ENCODE data around the gene IFNA21.
"Not testable (repeated sequence)": the region's sequence is repeated elsewhere in the genome, so short reads cannot be mapped to it uniquely, and the experiment has no call there.

The IFNA21 gene

GRCh38 chr9:21166560-21166959 lies at the start of gene IFNA21:
IFNA21 (minus strand) TSS chr9:21166660; CDS start chr9:21166612, 48 bp downstream.
- not testable (repeated sequence) for DNase-seq

GRCh38 chr9:21213411-21214326 lies 47.2 kb upstream of the IFNA21 start:
- not testable (repeated sequence) for DNase-seq

- not testable (repeated sequence) for DNase-seq
Measured at GRCh38 chr9:21212160-21212559, 45.7 kb upstream of the IFNA21 start.

DNA sequence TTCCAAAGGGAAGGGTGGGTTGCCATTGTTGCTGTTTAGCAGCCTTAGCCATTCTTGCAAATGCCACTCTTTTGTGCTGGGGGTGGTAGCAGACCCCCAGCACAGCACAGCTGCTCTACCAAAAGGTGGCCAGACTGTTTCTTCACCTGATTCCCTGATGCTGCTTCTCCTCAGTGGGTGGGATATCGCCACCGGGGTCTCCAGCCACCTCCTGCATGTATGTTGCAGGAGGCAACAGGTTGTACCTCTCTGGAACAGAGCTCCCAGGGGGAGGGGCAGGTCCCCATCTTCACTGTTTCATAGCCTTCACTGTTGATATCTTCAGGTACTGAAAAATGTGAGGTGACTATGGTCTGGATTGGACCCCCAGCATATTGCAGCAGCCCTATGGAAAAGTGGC lies 44.3 kb upstream of the IFNA21 start:
- DNase-seq: not testable (repeated sequence)

- no peak for DNase-seq
Measured at GRCh38 chr9:21210311-21210710, 43.9 kb upstream of the IFNA21 start.

- not testable (repeated sequence) for DNase-seq
Measured at GRCh38 chr9:21207043-21207442, 40.6 kb upstream of the IFNA21 start, which contains the start of gene IFNA10. IFNA10 (minus strand) TSS chr9:21207143; CDS start chr9:21207097, 46 bp downstream.

GRCh38 chr9:21205204-21205603 lies 38.7 kb upstream of the IFNA21 start:
- no peak for DNase-seq

GRCh38 chr9:21202105-21202504 lies 35.6 kb upstream of the IFNA21 start, which contains the start of gene IFNA7:
IFNA7 (minus strand) TSS chr9:21202205; CDS start chr9:21202165, 40 bp downstream.
- not testable (repeated sequence) for DNase-seq

GRCh38 chr9:21194867-21195776 lies 28.7 kb upstream of the IFNA21 start:
- peak; percentile 17 for DNase-seq

- DNase-seq: not testable (repeated sequence)
Measured at GRCh38 chr9:21187487-21187886, 21.0 kb upstream of the IFNA21 start, which contains the start of gene IFNA4. IFNA4 (minus strand) TSS chr9:21187587; CDS start chr9:21187531, 56 bp downstream.

- not testable (repeated sequence) for DNase-seq
Measured at GRCh38 chr9:21182810-21183736, 16.6 kb upstream of the IFNA21 start.

DNA sequence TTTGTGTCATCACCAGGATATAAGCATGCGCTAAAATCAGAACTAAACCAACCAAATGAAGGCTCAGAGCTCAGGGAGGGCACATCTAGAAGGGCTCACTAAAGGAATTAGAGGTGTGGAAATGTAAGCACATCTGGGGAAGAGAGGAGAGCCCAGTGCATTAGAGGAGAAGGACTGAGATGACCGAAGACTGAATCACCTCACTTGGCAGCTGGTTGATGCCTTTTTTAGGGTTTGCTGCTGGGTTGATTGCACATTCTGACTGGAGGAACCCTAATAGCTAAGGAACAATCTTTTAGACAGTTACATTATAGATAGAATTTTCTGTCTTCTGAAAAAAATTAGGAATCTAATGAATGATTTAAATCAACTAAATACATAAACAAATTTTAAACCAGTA lies 8.2 kb upstream of the IFNA21 start:
- DNase-seq: no peak

DNA sequence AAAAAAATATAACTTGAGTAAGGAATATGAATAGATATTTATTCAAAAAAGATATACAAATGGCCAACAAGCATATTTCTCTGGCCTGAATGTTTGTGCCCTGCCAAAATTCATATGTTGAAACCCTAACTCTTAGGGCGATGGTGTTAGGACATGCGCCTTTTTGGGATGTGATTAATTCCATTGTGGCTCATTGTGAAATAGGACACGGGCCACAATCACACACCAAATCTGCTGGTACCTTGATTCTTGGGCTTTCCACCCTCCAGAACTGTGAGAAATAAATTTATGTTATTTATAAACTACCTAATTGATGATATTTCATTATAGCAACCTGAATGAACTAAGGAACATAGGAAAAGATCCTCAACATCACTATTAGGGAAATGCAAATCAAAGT lies 5.7 kb upstream of the IFNA21 start:
- no peak for DNase-seq

DNA sequence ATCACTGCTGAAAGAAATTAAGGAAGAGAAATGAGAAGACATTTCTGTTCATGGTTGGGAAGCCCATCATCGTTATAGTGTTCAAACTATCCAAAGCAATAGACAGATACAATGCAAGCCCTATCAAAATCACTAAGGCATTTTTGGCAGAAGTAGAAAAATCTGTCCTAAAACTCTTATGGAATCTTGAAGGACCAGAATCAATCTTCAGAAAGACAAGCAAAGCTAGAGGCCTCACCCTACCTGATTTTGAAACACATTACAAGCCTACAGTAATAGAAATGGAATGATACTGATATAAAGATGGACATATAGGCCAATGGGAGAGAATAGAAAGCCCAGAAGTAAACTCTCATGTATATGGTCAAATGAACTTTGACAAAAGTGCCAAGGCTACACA lies 4.9 kb upstream of the IFNA21 start:
- no peak for DNase-seq

DNA sequence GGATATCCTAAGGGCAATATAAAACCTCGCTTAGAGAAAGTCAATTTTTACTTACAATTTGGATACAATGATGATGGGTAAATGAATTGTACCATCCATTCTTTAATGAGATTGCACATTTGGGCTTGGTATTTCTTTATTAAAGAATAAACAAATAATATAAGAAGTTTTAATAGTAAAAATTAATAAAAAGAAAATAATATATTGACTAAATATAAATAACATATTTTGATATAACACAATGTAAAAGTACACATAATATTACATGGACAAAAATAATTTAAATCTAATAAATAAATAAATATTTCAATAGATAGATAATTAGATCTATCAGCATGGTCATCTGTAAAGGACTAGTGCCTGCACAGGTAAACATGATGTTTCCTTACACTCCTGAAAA lies 944 bp downstream of the IFNA21 start:
- DNase-seq: no peak

DNA sequence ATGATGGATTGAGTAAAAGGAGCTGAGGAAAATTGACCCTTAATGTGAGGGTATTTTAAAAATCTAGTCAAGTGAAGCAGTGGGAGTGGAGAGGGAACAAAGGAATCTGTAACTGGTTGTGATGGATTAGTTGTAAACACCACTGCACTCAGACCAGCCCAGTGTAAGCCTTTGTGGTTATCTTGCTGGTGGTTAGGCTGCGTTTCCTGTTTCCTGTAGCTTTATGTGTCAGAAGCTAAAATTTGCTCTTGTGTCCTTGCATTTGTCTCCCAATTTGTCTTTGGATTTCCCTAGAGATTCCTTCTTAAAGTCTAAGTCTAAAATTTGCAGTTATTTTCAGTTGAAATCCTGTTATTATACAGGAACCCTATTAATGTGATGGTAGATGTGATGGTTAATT lies 6.3 kb downstream of the IFNA21 start:
- DNase-seq: no peak

DNA sequence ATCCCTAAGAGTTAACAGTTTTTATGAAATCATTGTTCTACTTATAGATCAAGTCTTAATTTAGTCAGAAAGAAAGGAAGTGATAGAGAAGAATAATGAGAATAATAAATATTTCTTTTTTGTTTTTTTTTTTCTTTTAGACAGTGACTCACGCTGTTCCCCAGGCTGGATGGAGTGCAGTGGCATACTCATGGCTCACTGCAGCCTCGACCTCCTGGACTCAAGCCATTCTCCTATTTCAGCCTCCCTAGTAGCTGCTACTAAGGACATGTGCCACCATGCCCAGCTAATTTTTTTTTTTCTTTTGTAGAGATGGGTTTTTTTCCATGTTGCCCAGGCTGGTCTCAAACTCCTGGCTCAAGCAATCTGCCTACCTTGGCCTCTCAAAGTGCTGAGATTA lies 11.0 kb downstream of the IFNA21 start:
- no peak for DNase-seq

DNA sequence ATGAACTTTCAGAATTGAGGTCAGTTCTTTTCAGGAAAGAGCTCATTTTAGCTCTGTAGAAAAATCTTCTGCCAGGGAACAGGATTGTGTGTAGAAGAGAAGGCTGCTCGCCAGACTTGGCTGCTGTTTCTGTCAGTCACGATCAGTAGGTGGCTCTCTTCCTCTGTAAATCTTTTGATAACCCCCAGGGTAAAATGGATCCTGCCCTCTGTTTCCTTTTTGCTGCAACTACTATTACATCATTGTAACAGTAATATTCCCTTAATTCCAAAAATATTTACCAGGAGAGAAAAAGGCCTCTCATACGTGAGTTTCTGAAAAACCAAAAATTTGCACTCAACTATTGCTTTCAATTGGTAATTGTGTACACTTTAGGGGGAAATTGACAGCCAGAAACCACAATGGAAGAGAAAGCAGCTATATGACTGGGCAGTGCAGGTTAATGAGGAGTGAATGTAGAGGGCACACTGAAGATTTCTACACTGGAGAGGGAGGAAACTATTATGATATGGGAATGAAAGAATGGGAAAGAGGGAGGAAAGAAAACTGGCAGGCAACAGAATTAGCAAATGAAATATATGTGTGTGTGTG lies 12.3 kb downstream of the IFNA21 start:
- no peak for DNase-seq

DNA sequence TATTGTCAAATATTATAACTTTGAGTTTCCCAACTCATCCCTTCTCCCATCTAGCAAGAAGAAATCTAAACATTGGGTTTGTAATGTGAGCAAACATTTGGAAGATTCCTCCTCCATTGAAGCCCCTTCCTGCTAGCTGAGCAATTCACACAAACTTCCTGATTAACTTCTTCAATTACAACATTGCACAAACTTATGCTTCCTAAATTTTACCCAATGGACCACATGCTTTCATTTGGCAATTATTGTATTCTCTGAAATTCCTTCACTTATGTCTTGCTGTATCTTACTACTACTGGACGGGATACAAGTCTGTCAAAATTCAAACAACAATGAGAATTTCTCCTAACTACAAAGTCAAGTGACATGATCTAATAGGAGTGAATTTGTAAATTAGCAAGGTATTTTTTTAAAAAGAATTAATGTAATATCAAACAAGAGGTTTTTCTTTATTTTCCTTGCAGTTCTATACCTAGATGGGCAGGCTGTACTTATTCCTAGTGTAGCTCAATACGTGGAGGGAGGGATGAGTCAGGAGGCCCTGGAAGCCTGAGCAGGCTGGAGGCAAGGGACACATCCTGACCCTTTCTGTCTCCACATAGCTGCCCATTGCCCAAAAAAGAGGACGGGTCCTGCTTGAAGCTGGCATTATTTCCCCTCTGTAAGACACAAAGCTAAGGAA lies 13.0 kb downstream of the IFNA21 start:
- no peak for DNase-seq

DNA sequence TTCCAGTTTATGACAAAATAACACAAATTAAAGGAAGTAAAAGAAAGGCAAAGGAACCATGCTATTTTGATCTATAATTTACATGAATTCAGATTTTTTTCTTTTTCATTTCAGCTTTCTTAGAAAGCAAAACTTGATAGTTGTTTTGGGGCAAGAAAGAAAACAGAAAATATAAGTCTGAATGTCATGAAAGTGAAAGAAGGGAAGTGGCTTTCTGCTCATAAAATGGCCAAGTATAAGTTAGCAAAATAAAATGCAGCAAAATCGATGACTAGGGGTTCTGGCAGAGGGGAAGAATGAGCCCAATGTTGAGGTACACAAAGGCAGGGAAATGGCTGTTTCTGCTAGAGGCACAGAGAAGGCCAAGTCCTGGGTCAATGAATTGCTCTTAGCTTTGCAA lies 21.9 kb downstream of the IFNA21 start:
- no peak for DNase-seq

DNA sequence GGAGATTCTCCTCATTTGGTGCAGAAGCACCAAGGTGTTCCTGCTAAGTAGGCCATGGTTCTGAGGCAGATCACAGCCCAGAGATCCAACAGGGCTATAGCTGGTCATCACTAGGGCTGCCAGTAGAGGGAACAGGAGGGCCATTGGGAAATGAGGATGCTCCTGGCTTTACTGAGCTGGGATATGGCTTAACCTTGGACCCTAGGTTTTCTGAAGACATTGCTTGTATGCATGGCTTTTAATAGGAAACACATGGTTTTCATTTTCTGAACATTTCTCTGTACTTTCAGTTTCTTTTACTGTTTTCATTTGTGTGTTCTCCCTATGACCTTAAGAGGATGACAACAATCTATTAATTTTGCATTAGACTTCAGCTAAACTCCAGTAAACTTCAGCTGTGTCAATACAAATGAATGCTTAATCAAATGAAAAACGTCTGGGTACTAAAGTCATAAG lies 25.0 kb downstream of the IFNA21 start, which contains the start of gene IFNW1:
Gene IFNW1, minus strand, starts transcription at position 406 of the 456 bp plus-strand sequence. Its CDS starts 262 bp downstream, at position 144.
- DNase-seq: no peak
